Hepatic stellate cell (primary cell): ENCODE data around the gene ID2.

ENCODE experiments used
- DNase-seq: peaks from one replicate; pipeline ENCODE4 v3.0.0; 2011; ENCODE audit warnings: low spot score

Gene ID2

DNA sequence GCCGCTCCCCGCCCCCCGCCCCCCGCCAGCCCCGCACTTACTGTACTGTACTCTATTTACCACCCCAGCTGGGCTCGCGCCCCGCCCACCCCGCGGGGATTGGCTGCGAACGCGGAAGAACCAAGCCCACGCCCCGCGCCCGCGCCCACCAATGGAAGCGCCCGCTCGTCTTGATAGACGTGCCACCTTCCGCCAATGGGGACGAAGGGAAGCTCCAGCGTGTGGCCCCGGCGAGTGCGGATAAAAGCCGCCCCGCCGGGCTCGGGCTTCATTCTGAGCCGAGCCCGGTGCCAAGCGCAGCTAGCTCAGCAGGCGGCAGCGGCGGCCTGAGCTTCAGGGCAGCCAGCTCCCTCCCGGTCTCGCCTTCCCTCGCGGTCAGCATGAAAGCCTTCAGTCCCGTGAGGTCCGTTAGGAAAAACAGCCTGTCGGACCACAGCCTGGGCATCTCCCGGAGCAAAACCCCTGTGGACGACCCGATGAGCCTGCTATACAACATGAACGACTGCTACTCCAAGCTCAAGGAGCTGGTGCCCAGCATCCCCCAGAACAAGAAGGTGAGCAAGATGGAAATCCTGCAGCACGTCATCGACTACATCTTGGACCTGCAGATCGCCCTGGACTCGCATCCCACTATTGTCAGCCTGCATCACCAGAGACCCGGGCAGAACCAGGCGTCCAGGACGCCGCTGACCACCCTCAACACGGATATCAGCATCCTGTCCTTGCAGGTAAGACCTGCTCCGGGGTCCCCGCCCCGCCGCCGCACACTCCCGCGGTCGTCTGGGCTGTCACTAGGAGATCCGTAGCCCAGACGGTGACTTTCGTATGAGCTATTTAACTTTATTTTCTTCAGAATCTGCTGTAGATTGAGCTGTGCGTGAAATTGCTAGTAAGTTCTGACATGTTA, at the start of gene ID2:
ID2 (plus strand) TSS at position 271 of the 907 bp plus-strand sequence; CDS start at position 381, 110 bp downstream.
- DNase-seq, result peak; percentile 100

DNA sequence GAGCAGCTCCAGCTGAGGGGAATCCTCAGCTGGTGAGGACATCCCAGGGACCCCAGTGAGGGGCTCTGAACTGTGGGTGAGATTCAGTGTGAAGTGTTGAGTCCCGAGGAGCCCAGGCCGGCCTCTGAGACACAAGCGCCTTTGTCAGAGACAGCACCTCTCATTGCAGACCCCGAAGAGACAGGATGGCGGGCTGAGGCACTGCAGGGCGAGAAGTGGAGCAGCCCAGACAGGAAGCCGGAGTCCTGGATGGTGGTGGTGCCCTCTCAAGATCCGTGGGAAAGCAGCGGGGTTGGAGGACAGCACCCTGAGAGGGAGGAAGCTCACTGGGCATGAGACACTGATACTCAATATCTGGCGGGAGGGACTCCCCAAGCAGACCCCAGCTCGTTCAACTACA, 49.1 kb upstream of the ID2 start:
- no peak for DNase-seq

GRCh38 chr2:8633186-8633734, 48.6 kb upstream of the ID2 start:
- no peak for DNase-seq

GRCh38 chr2:8633735-8634313, 48.0 kb upstream of the ID2 start:
- peak; percentile 91 for DNase-seq

DNA sequence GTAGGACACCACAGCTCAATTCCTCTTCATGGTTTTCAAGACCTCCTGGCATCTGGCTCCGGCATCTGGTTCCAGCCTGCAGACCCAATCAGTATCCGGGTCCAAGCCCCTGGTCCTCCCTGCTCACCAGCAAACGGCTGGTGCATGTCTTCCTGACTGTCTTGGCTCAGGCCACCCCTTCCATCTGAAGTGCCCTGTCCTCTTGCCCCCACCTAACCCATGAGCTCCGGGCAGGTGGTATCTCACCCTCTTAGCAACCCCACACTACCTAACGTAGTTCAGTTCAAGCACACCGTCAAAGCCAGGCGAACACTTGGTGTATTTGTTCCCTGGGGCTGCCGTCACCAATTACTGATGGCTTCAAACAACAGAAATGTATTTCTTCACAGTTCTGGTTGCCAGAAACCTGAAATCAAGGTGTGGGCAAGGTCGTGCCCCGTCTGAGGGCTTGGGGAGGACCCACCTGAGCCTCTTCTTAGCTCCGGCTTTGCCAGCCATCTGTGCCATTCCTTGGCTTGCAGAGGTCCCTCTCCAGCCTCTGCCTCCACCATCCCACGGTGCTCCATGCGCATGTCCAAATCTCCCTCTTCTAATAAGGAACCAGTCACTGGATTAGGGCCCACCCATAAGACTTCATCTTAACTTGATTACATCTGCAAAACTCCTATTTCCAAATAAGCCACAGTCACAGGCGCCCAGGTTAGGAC, 47.2 kb upstream of the ID2 start:
- DNase-seq, result no peak

GRCh38 chr2:8636041-8636491, 45.8 kb upstream of the ID2 start:
- DNase-seq, result no peak

DNA sequence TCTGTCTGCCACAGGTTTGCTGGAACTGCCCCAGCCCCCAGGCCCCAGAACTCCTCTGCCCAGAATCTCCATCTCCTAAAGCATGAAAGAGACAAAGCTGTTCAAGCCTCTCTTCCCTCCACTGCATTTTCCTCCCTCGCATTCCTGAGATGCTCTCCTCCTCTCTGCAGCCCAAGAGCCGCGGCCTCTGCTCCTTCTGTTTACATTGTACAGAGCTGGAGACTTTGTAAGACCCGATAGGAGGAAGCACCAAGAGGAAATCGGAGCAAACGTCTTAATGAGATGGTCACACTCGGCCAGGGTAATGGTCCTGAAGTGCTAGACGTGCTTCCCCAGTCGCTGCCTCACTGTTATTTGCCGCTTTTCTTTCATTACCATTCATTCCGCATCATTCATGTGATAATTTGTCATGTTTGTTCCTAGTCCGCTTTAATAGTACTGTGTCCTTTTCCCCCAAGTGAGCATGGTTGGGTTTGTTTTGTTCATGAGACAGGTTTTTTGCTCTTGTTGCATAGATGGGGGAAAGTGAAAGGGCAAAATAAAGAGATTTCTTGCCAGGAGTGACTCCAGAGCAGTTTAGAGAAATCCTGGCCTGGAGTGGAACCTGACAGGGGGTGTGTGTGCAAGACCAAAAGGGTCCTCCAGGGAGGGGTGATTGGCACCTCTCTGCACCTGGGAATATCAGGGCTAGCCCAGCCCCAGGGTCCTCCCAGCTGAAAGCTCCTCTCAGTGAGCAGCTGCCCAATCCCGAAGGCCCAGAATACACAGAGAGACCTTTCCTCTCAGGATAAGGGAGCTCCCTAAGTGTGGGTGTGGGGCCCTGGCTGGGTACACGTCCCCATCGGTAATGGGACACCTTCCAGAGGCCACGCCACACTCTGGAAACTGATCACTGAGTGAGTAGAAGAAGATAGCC, 44.9 kb upstream of the ID2 start:
- peak; percentile 71 for DNase-seq

GRCh38 chr2:8638327-8638726, 43.5 kb upstream of the ID2 start:
- DNase-seq, result no peak

DNA sequence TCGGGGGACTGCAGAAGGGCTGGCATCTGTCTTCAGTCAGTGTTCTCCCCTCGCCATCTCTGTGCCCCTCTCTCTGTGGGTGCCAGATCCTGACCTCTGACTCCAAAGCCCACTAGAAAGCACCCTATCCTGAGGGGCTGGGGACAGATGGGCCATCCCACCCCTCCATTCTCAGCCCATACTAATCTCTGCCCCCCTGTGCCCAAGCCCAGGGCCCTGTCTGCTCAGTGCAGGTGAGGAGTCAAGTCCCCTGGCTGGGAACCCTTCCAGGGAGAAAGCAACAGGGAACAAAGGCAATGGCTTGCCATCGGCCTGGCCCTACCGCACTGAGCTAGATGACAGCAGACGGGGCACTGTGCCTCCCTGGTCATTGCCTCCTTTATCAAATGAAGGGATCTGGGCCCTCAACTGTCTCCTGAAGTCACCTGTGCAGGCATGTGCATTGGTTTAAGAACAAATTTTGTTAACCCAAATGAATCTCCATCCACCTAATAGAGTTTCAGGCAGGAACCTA, 42.7 kb upstream of the ID2 start:
- no peak for DNase-seq

- DNase-seq, result no peak
These were observed 41.4 kb upstream of the ID2 start for GRCh38 chr2:8640498-8640897.

- DNase-seq, result no peak
These were observed 40.4 kb upstream of the ID2 start for GRCh38 chr2:8641301-8641965.

DNA sequence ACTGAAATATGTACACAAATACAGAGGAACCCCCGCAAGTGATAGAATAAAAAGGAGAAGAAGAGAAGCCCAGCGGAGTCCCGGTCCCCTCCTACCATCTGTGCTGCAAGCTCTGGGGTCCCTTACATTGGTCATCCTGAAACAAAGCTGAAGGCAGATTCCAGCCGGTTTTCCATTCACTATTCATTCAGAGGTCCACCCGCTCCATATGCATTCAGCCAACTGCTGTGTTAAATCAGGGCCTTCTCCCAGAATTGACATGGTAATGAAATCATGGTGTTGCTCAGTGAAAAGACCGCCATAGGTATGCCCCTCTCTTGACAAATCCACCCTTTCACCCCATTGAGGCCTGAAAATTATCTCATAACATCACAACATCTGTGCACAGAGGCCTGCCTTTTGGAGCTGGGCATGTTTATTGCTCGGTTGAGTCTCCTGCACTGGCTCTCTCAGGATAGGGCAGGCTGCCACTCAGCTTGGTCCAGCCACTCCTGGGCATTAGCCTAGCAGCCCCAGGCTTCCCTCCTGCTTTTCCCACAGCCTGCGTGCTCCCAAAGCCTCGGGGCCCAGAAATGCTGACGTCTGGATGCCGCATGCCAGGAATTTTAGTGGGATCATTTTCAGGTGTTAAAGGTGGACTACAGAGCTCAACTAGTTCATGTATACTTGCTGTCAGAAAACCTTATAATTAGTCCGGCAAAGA, 39.3 kb upstream of the ID2 start:
- no peak for DNase-seq

DNA sequence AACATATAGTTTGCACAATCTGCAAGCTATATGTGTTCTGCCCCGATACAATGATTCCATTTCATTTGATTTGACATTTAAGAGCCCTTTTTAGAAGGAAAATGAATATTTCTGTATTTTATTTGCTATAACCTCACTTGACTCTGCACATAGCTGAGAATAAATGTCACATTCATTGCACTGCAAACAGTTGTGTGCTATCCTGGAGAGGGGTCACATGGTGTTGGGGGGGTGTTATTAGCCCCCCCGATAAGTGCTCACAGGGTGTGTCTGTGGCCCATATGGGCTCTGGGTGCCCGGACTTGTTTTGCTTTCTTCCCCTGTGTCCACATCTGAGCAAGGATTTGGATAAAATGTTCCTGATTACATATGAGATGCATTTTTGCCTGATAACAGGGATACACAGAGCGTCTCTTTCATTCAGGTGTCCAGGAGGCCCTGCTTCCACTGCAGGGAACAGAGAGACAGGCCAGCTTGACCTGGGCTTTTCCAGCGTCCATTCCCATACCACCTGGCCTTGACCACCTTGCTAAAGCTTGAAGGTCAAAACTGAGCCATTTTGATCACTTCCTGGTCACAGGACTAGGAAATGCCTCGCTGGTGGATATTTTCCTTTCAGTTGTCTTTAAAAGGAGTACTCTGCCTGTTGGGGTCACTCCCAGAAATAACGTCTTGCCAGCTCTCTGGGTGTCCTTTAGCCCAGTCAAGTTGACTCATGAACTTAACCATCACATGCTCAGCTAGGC, 38.4 kb upstream of the ID2 start:
- no peak for DNase-seq

- no peak for DNase-seq
These were observed 37.9 kb upstream of the ID2 start for GRCh38 chr2:8643996-8644356.

- no peak for DNase-seq
These were observed 37.2 kb upstream of the ID2 start for GRCh38 chr2:8644605-8645175.

GRCh38 chr2:8645176-8645831, 36.6 kb upstream of the ID2 start:
- DNase-seq, result no peak

- DNase-seq, result no peak
These were observed 35.0 kb upstream of the ID2 start for GRCh38 chr2:8646731-8647461.

DNA sequence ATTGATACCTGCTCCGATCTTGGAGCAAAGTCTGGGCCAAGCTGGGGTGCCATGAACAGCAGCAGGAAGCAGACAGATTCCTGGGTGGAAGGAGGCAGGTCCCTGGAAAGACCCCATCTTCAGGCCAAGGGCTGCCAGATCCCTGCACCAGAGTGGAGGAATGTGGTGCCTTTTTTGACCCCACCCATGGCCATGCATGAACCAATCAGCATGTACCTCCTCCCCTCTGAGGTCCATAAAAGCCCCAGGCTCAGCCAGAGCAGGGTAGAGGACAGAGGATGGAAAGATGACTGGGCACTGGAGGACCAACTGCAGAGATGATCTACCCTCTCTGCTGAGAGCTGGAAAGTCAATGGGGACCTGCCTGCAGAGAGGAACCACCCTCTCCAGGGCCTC, 34.4 kb upstream of the ID2 start:
- DNase-seq, result no peak
